Small intestine (tissue), 7 donors: Measurements from ENCODE around the gene PNPLA4. TPM values are rescaled to one million over a fixed set of nuclear protein-coding genes. Genes with fewer than 3 reads are reported as not detected.

Source experiments
- DNase-seq, 2 donors: peaks; one replicate each; pipeline versions ENCODE4 v3.0.0 to v3.0.0-alpha.2; 2013
- FAIRE-seq: peaks from 2 replicates; lab custom pipeline; 2012; peaks lifted over from hg19 to GRCh38; lab: Jason Lieb, UNC
- H3K27ac ChIP-seq, 3 donors: one replicate each; pipeline ENCODE4 v1.5.1; 2013; ENCODE audit warnings: low read length in 2 of 3, mild to moderate bottlenecking in 2 of 3, control low read depth in 1 of 3, inconsistent platforms in 1 of 3, low read depth in 1 of 3, moderate library complexity in 1 of 3
- H3K27me3 ChIP-seq, 3 donors: one replicate each; pipeline ENCODE4 v1.6.1; 2013; ENCODE audit warnings: low read length in 3 of 3, inconsistent platforms in 1 of 3; ENCODE audit not compliant: control insufficient read depth in 3 of 3, insufficient read depth in 3 of 3
- H3K36me3 ChIP-seq, 3 donors: one replicate each; pipeline ENCODE4 v1.6.1; 2013; ENCODE audit warnings: low read length in 3 of 3, inconsistent platforms in 1 of 3, low read depth in 1 of 3, mild to moderate bottlenecking in 1 of 3, moderate library complexity in 1 of 3; ENCODE audit not compliant: control insufficient read depth in 3 of 3, insufficient read depth in 2 of 3
- H3K4me1 ChIP-seq, 3 donors: one replicate each; pipeline ENCODE4 v1.6.1; 2013; ENCODE audit warnings: low read length in 2 of 3, inconsistent platforms in 1 of 3, low read depth in 1 of 3, mild to moderate bottlenecking in 1 of 3, moderate library complexity in 1 of 3; ENCODE audit not compliant: control insufficient read depth in 3 of 3, insufficient read depth in 2 of 3
- H3K4me3 ChIP-seq, 3 donors: one replicate each; pipeline ENCODE4 v1.5.1; 2013; ENCODE audit warnings: low read length in 3 of 3, control low read depth in 1 of 3, inconsistent platforms in 1 of 3, low read depth in 1 of 3, mild to moderate bottlenecking in 1 of 3, moderate library complexity in 1 of 3
- H3K9me3 ChIP-seq, 2 donors: one replicate each; pipeline ENCODE4 v1.6.1; 2013; ENCODE audit warnings: low read depth in 1 of 2, low read length in 1 of 2; ENCODE audit not compliant: control insufficient read depth in 2 of 2, insufficient read depth in 1 of 2
- WGBS, 3 donors: extraction: QIAGEN DNeasy Blood & Tissue Kit; methylation state at CpG; one replicate each; pipeline ENCODE4 v1.1.7; 2013; 5-methylcytosine and 5-hydroxymethylcytosine counted together
- polyA plus RNA-seq, 4 donors: library from polyadenylated mRNA; stranded (reverse) in 3 of 4; unstranded in 1 of 4; fragments of 200-250 nt in 3 of 4; fragments of 120-200 nt in 1 of 4; gene quantifications; one replicate each; pipeline versions ENCODE4 v1.2.1 to v1.2.3, GENCODE V29; 2013
- donor health status: healthy with polysubstance abuse.
- donor health status: control.
- donor health status: control.
- donor health status: Bipolar disorder and iron deficiency.
- donor health status: healthy.

Gene PNPLA4
- polyA plus RNA-seq, 4 donors, result 11.5 to 18.9 (median 17.8) TPM

DNA sequence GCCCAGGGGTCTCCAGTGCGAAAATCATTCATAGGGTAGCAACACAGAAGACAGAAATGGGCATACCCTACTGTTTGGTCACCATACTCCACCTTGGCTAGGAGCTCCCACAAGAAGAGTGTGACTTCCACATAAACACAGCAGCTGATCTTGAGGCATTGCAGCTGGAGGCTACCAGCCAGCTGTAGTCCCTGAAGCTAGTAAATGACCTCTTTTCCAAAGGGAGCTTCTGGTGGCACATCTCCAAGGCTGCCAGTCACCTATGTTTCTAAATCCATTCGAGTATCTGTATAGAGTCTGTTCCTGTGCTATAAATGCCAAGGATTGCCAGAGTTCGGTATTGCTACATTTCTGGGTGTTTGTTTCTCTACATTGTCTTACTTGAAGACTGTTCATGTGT is 21.3 kb upstream of the PNPLA4 start:
- Histone ChIP-seq H3K4me1 (no peaks in the 10 kb centered on the region), H3K27ac (no peak overlapping the region), H3K27me3 (no peaks in the 10 kb centered on the region), H3K9me3 (no peaks in the 10 kb centered on the region), H3K4me3 (no peak overlapping the region), H3K36me3 (no peaks in the 10 kb centered on the region)
- FAIRE-seq (no peak), DNase-seq (no peak)
- WGBS, 3 donors, result 76 to 83% (median 81%) methylated on average over 3 of the region's 3 CpGs

DNA sequence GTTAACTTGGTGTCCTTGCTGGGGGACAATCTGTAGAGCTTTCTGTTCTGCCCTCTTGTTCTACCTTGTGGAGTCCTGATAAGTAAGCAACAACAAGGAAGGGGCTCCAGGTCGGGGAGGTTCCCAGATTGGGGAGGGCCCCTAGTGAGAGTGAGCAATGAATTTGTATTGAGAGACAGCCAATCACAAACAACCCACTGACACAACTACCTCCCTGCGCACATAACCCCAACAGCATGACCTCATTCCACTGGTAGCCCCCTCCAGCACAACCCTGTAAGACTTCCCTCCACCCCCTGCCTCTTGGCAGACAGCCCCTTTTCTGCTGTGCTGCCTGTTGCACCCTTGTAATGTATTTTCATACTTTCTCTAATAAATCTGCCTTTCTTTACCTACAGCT is 19.7 kb upstream of the PNPLA4 start:
- FAIRE-seq, result no peak

DNA sequence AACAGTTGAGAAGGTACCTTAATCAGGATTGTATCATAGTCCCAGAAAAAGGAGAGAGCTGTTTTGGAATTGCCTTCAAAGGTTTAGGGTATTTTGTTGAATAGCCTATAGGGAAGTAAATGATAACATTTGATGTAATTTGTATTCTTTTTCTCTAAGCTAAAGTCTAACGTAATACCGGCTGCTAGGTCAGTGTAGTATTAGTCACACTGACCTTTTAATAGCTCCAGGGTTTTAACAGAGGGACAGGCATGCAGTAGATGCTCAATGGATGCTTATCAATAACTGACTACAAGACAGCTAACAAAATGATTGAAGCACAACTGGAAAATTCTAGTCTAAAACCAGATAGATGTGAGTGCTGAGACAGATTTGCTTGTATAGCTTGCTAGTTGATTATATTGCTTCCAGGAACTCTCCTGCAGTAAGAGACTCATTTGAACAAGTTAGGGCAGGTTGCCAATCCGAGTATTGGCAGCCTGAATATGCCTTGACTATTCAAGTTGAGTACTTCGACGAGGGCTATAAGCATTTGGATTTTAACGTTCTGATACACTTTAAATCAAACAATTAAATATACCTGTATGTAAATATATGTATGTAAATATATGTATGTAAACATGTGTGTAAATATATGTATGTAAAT is 16.5 kb upstream of the PNPLA4 start:
- Histone ChIP-seq H3K36me3 (no peaks in the 10 kb centered on the region), H3K4me3 (no peak overlapping the region), H3K27me3 (no peaks in the 10 kb centered on the region), H3K9me3 (no peaks in the 10 kb centered on the region), H3K4me1 (no peaks in the 10 kb centered on the region), H3K27ac (no peak overlapping the region)
- FAIRE-seq (no peak), DNase-seq (no peak)
- WGBS, 3 donors, result 20 to 64% (median 49%) methylated on average over 6 of the region's 6 CpGs

More for the DNA sequence above, 19.7 kb upstream of the PNPLA4 start:
- Histone ChIP-seq H3K4me1 (no peaks in the 10 kb centered on the region), H3K9me3 (no peaks in the 10 kb centered on the region), H3K36me3 (no peaks in the 10 kb centered on the region), H3K27me3 (no peaks in the 10 kb centered on the region), H3K27ac (no peak overlapping the region), H3K4me3 (no peak overlapping the region)
- 42 to 67% (median 50%) methylated on average over 2 of the region's 2 CpGs for WGBS, 3 donors
- no peak for DNase-seq

DNA sequence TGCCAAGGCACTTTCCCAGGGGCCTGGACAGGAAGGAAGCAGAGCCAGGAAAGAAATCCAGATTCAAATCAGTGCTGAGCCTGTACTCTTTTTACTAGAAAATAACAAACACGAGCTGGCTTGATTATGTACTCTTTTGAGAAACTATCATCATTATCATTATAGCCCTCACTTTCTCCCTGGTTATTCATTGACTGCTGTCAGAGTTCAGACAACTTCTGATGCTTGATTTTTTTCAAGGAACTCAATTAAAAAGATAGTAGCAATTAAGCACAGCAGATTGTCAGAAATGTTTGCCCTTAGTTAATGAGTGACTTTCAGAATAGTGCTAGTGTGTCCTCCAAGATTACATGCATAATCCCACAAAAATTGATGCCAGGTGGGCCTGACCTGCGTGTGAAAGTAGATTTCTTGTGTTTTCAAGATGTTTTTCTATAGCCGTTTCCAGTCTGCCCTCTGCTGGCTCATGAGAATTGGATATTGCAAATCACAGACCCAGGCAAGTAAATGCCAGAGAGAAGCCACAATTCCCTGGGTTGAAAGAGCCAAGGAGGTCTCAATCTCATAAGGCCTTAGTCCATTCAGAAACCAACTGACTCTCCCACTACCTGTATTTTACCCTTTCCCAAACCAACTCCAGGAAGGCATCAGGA is 14.3 kb upstream of the PNPLA4 start:
- Histone ChIP-seq H3K4me1 (no peaks in the 10 kb centered on the region), H3K4me3 (no peak overlapping the region), H3K36me3 (no peaks in the 10 kb centered on the region), H3K27ac (no peak overlapping the region), H3K9me3 (no peaks in the 10 kb centered on the region), H3K27me3 (no peaks in the 10 kb centered on the region)
- FAIRE-seq (no peak), DNase-seq (peak; percentile 34 to 40)
- 0 to 11% (median 3%) methylated on average over 3 of the region's 3 CpGs for WGBS, 3 donors

DNA sequence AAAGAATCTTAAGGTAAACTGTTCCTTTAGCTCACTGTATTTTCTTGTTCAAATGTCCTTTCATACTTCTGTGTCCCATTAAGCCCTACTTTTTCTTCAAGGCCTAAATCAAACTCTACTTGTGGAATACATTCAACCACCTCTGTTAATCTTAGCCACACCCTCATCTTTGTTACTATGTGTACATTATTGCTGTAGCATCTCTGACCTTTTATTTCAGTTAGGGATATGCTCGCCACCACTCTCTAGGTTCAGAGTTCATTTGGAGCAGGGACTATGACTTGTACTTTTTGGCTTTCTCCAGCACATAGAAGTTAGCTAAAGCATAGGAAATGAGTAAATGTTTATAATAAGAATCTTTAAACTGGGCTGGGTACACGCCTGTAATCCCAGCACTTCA is 6.8 kb upstream of the PNPLA4 start:
- WGBS, 3 donors, result 45 to 71% (median 66%) methylated on average over 2 of the region's 2 CpGs
- H3K9me3 ChIP-seq, result no peaks in the 10 kb centered on the region
- H3K27ac ChIP-seq, result no peak overlapping the region
- FAIRE-seq, result no peak
- no peaks in the 10 kb centered on the region for H3K27me3 ChIP-seq
- no peaks in the 10 kb centered on the region for H3K36me3 ChIP-seq
- DNase-seq, result no peak
- no peaks in the 10 kb centered on the region for H3K4me1 ChIP-seq
- H3K4me3 ChIP-seq, result no peak overlapping the region

DNA sequence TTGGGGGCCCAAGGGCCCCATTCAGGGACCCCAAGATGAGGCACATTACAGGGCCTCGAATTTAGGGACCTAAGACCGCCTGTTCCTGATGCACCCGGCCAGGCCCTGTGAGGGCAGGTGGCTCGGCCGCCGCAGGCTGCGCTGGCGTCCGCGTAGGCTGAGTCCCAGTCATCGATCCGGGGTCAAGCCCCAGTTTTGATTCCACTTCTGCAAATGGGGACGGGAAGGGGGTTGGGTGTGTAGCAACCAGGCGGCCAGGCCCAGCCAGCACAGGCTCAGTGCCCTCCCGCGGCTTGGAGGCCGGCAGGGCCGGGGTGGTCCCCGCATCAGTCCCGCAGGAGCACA is 327 bp downstream of the PNPLA4 start:
- DNase-seq (no peak), FAIRE-seq (no peak)
- Histone ChIP-seq H3K27me3 (no peaks in the 10 kb centered on the region), H3K4me1 (no peaks in the 10 kb centered on the region), H3K36me3 (no peaks in the 10 kb centered on the region), H3K27ac (peak overlapping the region; percentile 84 to 92 (median 91)), H3K4me3 (peak overlapping the region; percentile 28 to 71 (median 57)), H3K9me3 (peaks cover 0 to 2% of the 10 kb centered on the region in 2 donors)
- WGBS, 3 donors, result 12 to 19% (median 14%) methylated on average over 13 to 20 of the region's 20 CpGs

DNA sequence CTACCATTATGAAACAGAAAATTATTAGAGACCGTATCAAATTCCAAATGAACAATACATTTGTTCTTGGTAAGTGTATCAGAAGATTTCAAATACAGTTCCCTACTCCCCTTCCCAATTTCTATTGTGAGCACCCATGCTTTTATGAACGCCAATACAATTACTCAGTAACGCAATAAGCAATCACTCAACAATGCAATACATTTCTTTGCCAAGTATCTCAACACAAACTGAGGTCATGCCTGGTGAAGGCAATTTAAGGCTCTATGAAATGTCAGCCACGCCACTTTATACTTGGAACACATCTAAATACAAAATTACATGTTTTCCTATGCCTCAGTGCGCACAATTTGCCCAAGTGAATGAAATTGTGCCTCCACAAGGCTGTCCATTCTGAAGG is 712 bp downstream of the PNPLA4 start:
- 90 to 92% (median 90%) methylated on average over 5 of the region's 5 CpGs for WGBS, 3 donors
- FAIRE-seq (no peak), DNase-seq (peak in 1 of 2 donors; percentile 1)
- peaks cover 0 to 2% of the 10 kb centered on the region in 2 donors for H3K9me3 ChIP-seq
- H3K4me3 ChIP-seq, result peak overlapping the region; percentile 28 to 71 (median 57)
- peak overlapping the region; percentile 84 to 92 (median 91) for H3K27ac ChIP-seq
- no peaks in the 10 kb centered on the region for H3K27me3 ChIP-seq
- no peaks in the 10 kb centered on the region for H3K4me1 ChIP-seq
- peaks cover 0 to 2% (median 0%) of the 10 kb centered on the region in 3 donors for H3K36me3 ChIP-seq

DNA sequence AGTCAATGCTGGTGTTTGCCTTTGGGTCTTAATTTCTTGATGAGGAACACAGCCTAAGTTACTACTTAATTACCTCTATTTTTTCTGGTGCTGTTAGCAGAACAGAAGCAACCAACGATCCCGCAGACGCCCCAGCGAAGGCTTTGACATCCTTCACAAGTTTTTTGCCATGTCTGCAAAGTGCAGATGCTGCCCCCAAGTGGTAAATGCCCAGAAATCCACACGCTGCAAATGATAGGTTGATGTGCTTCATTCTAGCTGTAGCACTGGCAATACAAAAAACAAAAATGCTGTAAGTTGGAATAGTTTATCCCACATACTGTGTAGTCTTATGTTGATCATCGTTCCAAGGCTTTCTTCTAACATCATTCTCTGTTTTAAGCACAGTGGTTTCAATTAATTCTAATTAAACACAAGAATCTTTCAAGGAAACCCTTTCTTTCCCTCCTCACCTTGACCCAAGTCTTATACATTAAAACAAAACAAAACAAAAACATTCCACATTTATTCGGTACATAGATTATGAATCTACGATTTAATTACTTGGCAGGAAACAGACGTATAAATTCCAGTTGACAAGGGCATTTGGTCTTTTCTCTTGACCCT is 1.2 kb downstream of the PNPLA4 start:
- Histone ChIP-seq H3K27me3 (no peaks in the 10 kb centered on the region), H3K27ac (no peak overlapping the region), H3K9me3 (peaks cover 0 to 2% of the 10 kb centered on the region in 2 donors), H3K4me3 (no peak overlapping the region), H3K4me1 (no peaks in the 10 kb centered on the region), H3K36me3 (peaks cover 0 to 4% (median 0%) of the 10 kb centered on the region in 3 donors)
- FAIRE-seq (peak; percentile 65), DNase-seq (peak; percentile 66 to 70)
- WGBS, 3 donors, result 11 to 24% (median 24%) methylated on average over 9 of the region's 9 CpGs
